Mucosa of descending colon (tissue), 3 donors: ENCODE measurements around the gene NAGA. TPM values are rescaled to one million over a fixed set of nuclear protein-coding genes. Genes with fewer than 3 reads are reported as not detected.
A peak's percentile ranks its signal among the peaks of the same experiment; 100 is the strongest.

Source experiments
- ATAC-seq: fragments of 200-7000 bp; cut with Tn5 transposase; one replicate; pipeline ENCODE4 v1.9.1; 2020; ENCODE audit warnings: mild to moderate bottlenecking, moderate library complexity
- DNase-seq, 3 donors: peaks; one replicate each; pipeline ENCODE4 v3.0.0-alpha.2; 2020
- H3K36me3 ChIP-seq: fragments of 200-600 bp; one replicate; pipeline ENCODE4 v1.8.0; 2021; ENCODE audit warnings: low read depth, mild to moderate bottlenecking
- H3K4me1 ChIP-seq: fragments of 200-600 bp; one replicate; pipeline ENCODE4 v1.8.0; 2021; ENCODE audit warnings: low read depth, mild to moderate bottlenecking
- H3K4me3 ChIP-seq: fragments of 200-600 bp; one replicate; pipeline ENCODE4 v1.8.0; 2021; ENCODE audit warnings: mild to moderate bottlenecking
- H3K9me3 ChIP-seq: fragments of 200-600 bp; one replicate; pipeline ENCODE4 v1.8.0; 2021; ENCODE audit warnings: mild to moderate bottlenecking
- CTCF ChIP-seq: fragments of 200-600 bp; IDR thresholded peaks from one replicate; pipeline ENCODE4 v1.8.0; 2022; ENCODE audit warnings: antibody characterized with exemption, mild to moderate bottlenecking
- intact Hi-C, 2 donors: fragments of 100-400 bp; cut with DNase I in 1 of 2; cut with micrococcal nuclease in 1 of 2; formaldehyde crosslinking; loops; one replicate each; pipeline versions ENCODE4 v1.11.0 to v1.11.1; 2022; cut with DNase I, micrococcal nuclease
- total RNA-seq, 3 donors: library from RNA; stranded (reverse); fragmentation: NEBNext Ultra II Directional in 2 of 3; extraction: Animal tissue kit (Norgen Biotek cat#: 25700) in 2 of 3; gene quantifications; one replicate each; pipeline versions ENCODE4 v1.2.1 to v1.2.4, GENCODE V29; 2021 to 2023
- donor health status: DM: no; HTN: no; CAD: no; lungs with moderate emphysema.
- donor health status: DM: no; HTN: no; CAD: no.
- donor health status: DM: no; HTN: yes; CAD: no.

Gene NAGA
- total RNA-seq, 3 donors from 2014 or later = 24.3 to 35.8 (median 35.4) TPM

- DNase-seq = peak in 1 of 3 donors; percentile 51
Measured at GRCh38 chr22:42022162-42022847, 48.3 kb downstream of the NAGA start.

GRCh38 chr22:42021571-42021970 is 49.0 kb downstream of the NAGA start:
- no peak for DNase-seq
- Histone ChIP-seq H3K9me3 (no peaks in the 10 kb centered on the region), H3K36me3 (no peaks in the 10 kb centered on the region), H3K4me1 (peaks cover 4% of the 10 kb centered on the region), H3K4me3 (no peak overlapping the region)
- TF ChIP-seq CTCF = no peak
- intact Hi-C loops = no loop called here
- no peak for ATAC-seq

More at GRCh38 chr22:42022162-42022847, 48.3 kb downstream of the NAGA start:
- Histone ChIP-seq H3K4me1 (peaks cover 4% of the 10 kb centered on the region), H3K36me3 (no peaks in the 10 kb centered on the region), H3K4me3 (no peak overlapping the region), H3K9me3 (no peaks in the 10 kb centered on the region)
- intact Hi-C loops = no loop called here
- TF ChIP-seq CTCF = no peak
- peak; percentile 100 for ATAC-seq

- DNase-seq = no peak
- peaks cover 4% of the 10 kb centered on the region for H3K4me1 ChIP-seq
- intact Hi-C loops = no loop called here
Measured at GRCh38 chr22:42018224-42018623, 52.4 kb downstream of the NAGA start.

GRCh38 chr22:42016111-42016510 is 54.5 kb downstream of the NAGA start:
- intact Hi-C loops = no loop called here
- H3K9me3 ChIP-seq = peaks cover 3% of the 10 kb centered on the region
- H3K36me3 ChIP-seq = no peaks in the 10 kb centered on the region
- no peak for TF ChIP-seq CTCF
- no peak overlapping the region for H3K4me3 ChIP-seq
- no peaks in the 10 kb centered on the region for H3K4me1 ChIP-seq
- DNase-seq (no peak), ATAC-seq (no peak)

More at GRCh38 chr22:42018224-42018623, 52.4 kb downstream of the NAGA start:
- Histone ChIP-seq H3K9me3 (no peaks in the 10 kb centered on the region), H3K4me3 (no peak overlapping the region), H3K36me3 (no peaks in the 10 kb centered on the region)
- no peak for ATAC-seq
- no peak for TF ChIP-seq CTCF

GRCh38 chr22:42013385-42013784 is 57.2 kb downstream of the NAGA start:
- Histone ChIP-seq H3K9me3 (peaks cover 13% of the 10 kb centered on the region), H3K4me1 (no peaks in the 10 kb centered on the region), H3K36me3 (no peaks in the 10 kb centered on the region), H3K4me3 (no peak overlapping the region)
- TF ChIP-seq CTCF = no peak
- DNase-seq (no peak), ATAC-seq (no peak)
- intact Hi-C loops = no loop called here
